Naive thymus-derived CD8-positive, alpha-beta T cell (primary cell): ENCODE data around the gene IGDCC3. TPM values are rescaled to one million over a fixed set of nuclear protein-coding genes. Genes with fewer than 3 reads are reported as not detected.

ENCODE experiments used
- ATAC-seq, 2 donors: fragments of 150-1000 bp; cut with Tn5 transposase in 1 of 2; sonication (Bioruptor Pico), chemical (Tn5 transposase) in 1 of 2; 1 replicate in 1 of 2; 2 replicates in 1 of 2; pipeline ENCODE4 v1.10.0; 2021; ENCODE audit warnings: mild to moderate bottlenecking in 2 of 2, moderate library complexity in 2 of 2
- POLR2A ChIA-PET: fragments of 350-600 bp; sonication (Branson Sonifier 250); formaldehyde crosslinking; loops from one replicate; lab custom pipeline; 2021; ENCODE audit warnings: antibody characterized with exemption; lab: Charles Lee
- DNase-seq, 10 donors: peaks; one replicate each; pipeline versions ENCODE4 v3.0.0 to v3.0.0-alpha.2; 2020 to 2022
- H3K27ac Mint-ChIP-seq, 10 donors: one replicate each; pipeline ENCODE4 v1.8.0; 2020 to 2022; ENCODE audit warnings: mild to moderate bottlenecking in 10 of 10, mixed read lengths in 10 of 10, moderate library complexity in 4 of 10, inconsistent platforms in 1 of 10
- H3K27me3 Mint-ChIP-seq, 5 donors: one replicate each; pipeline ENCODE4 v1.8.0; 2021 to 2022; ENCODE audit warnings: mixed read lengths in 5 of 5
- H3K36me3 Mint-ChIP-seq, 3 donors: one replicate each; pipeline ENCODE4 v1.8.0; 2020 to 2022; ENCODE audit warnings: mixed read lengths in 3 of 3, mild to moderate bottlenecking in 2 of 3, inconsistent platforms in 1 of 3
- H3K4me1 Mint-ChIP-seq, 4 donors: one replicate each; pipeline ENCODE4 v1.8.0; 2021 to 2022; ENCODE audit warnings: mixed read lengths in 4 of 4
- H3K4me3 Mint-ChIP-seq, 10 donors: one replicate each; pipeline ENCODE4 v1.8.0; 2020 to 2022; ENCODE audit warnings: mild to moderate bottlenecking in 10 of 10, mixed read lengths in 10 of 10, moderate library complexity in 6 of 10, inconsistent platforms in 1 of 10
- H3K9me3 Mint-ChIP-seq, 9 donors: one replicate each; pipeline ENCODE4 v1.8.0; 2020 to 2022; ENCODE audit warnings: mixed read lengths in 9 of 9, mild to moderate bottlenecking in 3 of 9, inconsistent platforms in 1 of 9, moderate library complexity in 1 of 9
- polyA plus RNA-seq, 3 donors: library from polyadenylated mRNA; unstranded; fragments of 300-500 nt; fragmentation: Illumina TruSeq; gene quantifications; one replicate each; pipeline ENCODE4 v1.2.3, GENCODE V29; 2021
- total RNA-seq, 8 experiments: library from RNA in 2 of 8; stranded (reverse) in 2 of 8; gene quantifications; one replicate each; pipeline ENCODE4 v1.2.3 and lab custom pipeline; 2021 to 2026

Gene IGDCC3
- total and polyA plus RNA-seq, 5 experiments from 2014 or later: not detected

GRCh38 chr15:65343374-65343981, 34.3 kb downstream of the IGDCC3 start:
- Mint-ChIP-seq H3K4me3 (no peak overlapping the region), H3K27me3 (peaks cover 4 to 23% (median 12%) of the 10 kb centered on the region in 5 donors), H3K36me3 (no peaks in the 10 kb centered on the region), H3K27ac (no peak overlapping the region), H3K4me1 (peaks cover 0 to 5% (median 3%) of the 10 kb centered on the region in 4 donors), H3K9me3 (no peaks in the 10 kb centered on the region)
- DNase-seq (no peak), ATAC-seq (no peak)
- POLR2A ChIA-PET: no interaction called here

GRCh38 chr15:65342493-65342892, 35.3 kb downstream of the IGDCC3 start:
- POLR2A ChIA-PET: no interaction called here
- Mint-ChIP-seq H3K36me3 (no peaks in the 10 kb centered on the region), H3K27ac (no peak overlapping the region), H3K27me3 (peaks cover 4 to 18% (median 9%) of the 10 kb centered on the region in 5 donors), H3K4me3 (no peak overlapping the region), H3K4me1 (peaks cover 0 to 5% (median 3%) of the 10 kb centered on the region in 4 donors), H3K9me3 (no peaks in the 10 kb centered on the region)
- DNase-seq: no peak
- no peak for ATAC-seq

GRCh38 chr15:65339920-65340319, 37.9 kb downstream of the IGDCC3 start:
- POLR2A ChIA-PET: interaction anchor here (0.6 kb wide), 1 partner anchor 21 kb away, joined by 3 read pairs; no protein-coding TSS in a partner anchor

GRCh38 chr15:65339416-65339815, 38.4 kb downstream of the IGDCC3 start:
- Mint-ChIP-seq H3K36me3 (no peaks in the 10 kb centered on the region), H3K4me3 (no peak overlapping the region), H3K4me1 (peaks cover 0 to 5% (median 3%) of the 10 kb centered on the region in 4 donors), H3K27ac (peak overlapping the region in 1 of 10 donors; percentile 26), H3K27me3 (peaks cover 4 to 18% (median 7%) of the 10 kb centered on the region in 5 donors), H3K9me3 (no peaks in the 10 kb centered on the region)
- DNase-seq (no peak), ATAC-seq (no peak)
- POLR2A ChIA-PET: no interaction called here

More at GRCh38 chr15:65339920-65340319, 37.9 kb downstream of the IGDCC3 start:
- Mint-ChIP-seq H3K9me3 (no peaks in the 10 kb centered on the region), H3K36me3 (no peaks in the 10 kb centered on the region), H3K27ac (peak overlapping the region in 1 of 10 donors; percentile 26), H3K27me3 (peaks cover 4 to 18% (median 7%) of the 10 kb centered on the region in 5 donors), H3K4me3 (no peak overlapping the region), H3K4me1 (peaks cover 0 to 5% (median 3%) of the 10 kb centered on the region in 4 donors)
- ATAC-seq (no peak), DNase-seq (no peak)

- H3K9me3 Mint-ChIP-seq: no peaks in the 10 kb centered on the region
- POLR2A ChIA-PET: no interaction called here
- no peak overlapping the region for H3K4me3 Mint-ChIP-seq
- H3K27me3 Mint-ChIP-seq: peaks cover 4 to 18% (median 10%) of the 10 kb centered on the region in 5 donors
- H3K27ac Mint-ChIP-seq: peak overlapping the region in 1 of 10 donors; percentile 78
- DNase-seq (no peak), ATAC-seq (no peak)
- no peaks in the 10 kb centered on the region for H3K36me3 Mint-ChIP-seq
- peaks cover 0 to 5% (median 3%) of the 10 kb centered on the region in 4 donors for H3K4me1 Mint-ChIP-seq
Observed at GRCh38 chr15:65338823-65339222, 39.0 kb downstream of the IGDCC3 start.

GRCh38 chr15:65338366-65338765, 39.4 kb downstream of the IGDCC3 start:
- Mint-ChIP-seq H3K9me3 (no peaks in the 10 kb centered on the region), H3K27ac (peak overlapping the region in 1 of 10 donors; percentile 78), H3K4me3 (no peak overlapping the region), H3K4me1 (peaks cover 0 to 5% (median 3%) of the 10 kb centered on the region in 4 donors), H3K27me3 (peaks cover 4 to 18% (median 10%) of the 10 kb centered on the region in 5 donors), H3K36me3 (no peaks in the 10 kb centered on the region)
- POLR2A ChIA-PET: no interaction called here
- DNase-seq (no peak), ATAC-seq (no peak)

GRCh38 chr15:65337436-65338070, 40.2 kb downstream of the IGDCC3 start:
- H3K27ac Mint-ChIP-seq: peak overlapping the region in 1 of 10 donors; percentile 13
- peaks cover 0 to 5% (median 3%) of the 10 kb centered on the region in 4 donors for H3K4me1 Mint-ChIP-seq
- H3K9me3 Mint-ChIP-seq: no peaks in the 10 kb centered on the region
- H3K4me3 Mint-ChIP-seq: no peak overlapping the region
- no peak for ATAC-seq
- H3K27me3 Mint-ChIP-seq: peaks cover 4 to 18% (median 8%) of the 10 kb centered on the region in 5 donors
- POLR2A ChIA-PET: no interaction called here
- DNase-seq: no peak
- no peaks in the 10 kb centered on the region for H3K36me3 Mint-ChIP-seq

GRCh38 chr15:65336493-65337435, 41.0 kb downstream of the IGDCC3 start:
- DNase-seq (no peak), ATAC-seq (no peak)
- no peak overlapping the region for H3K4me3 Mint-ChIP-seq
- H3K9me3 Mint-ChIP-seq: no peaks in the 10 kb centered on the region
- peak overlapping the region in 2 of 10 donors; percentile 13 to 41 for H3K27ac Mint-ChIP-seq
- H3K27me3 Mint-ChIP-seq: peaks cover 4 to 23% (median 8%) of the 10 kb centered on the region in 5 donors
- POLR2A ChIA-PET: no interaction called here
- no peaks in the 10 kb centered on the region for H3K36me3 Mint-ChIP-seq
- peaks cover 0 to 5% (median 3%) of the 10 kb centered on the region in 4 donors for H3K4me1 Mint-ChIP-seq

- POLR2A ChIA-PET: no interaction called here
- ATAC-seq (no peak), DNase-seq (no peak)
- H3K27me3 Mint-ChIP-seq: peaks cover 4 to 29% (median 8%) of the 10 kb centered on the region in 5 donors
- no peak overlapping the region for H3K27ac Mint-ChIP-seq
- peaks cover 0 to 5% (median 3%) of the 10 kb centered on the region in 4 donors for H3K4me1 Mint-ChIP-seq
- H3K36me3 Mint-ChIP-seq: no peaks in the 10 kb centered on the region
- no peak overlapping the region for H3K4me3 Mint-ChIP-seq
- H3K9me3 Mint-ChIP-seq: no peaks in the 10 kb centered on the region
Observed at GRCh38 chr15:65335278-65336055, 42.3 kb downstream of the IGDCC3 start.

GRCh38 chr15:65334586-65335231, 43.1 kb downstream of the IGDCC3 start:
- Mint-ChIP-seq H3K4me3 (no peak overlapping the region), H3K9me3 (no peaks in the 10 kb centered on the region), H3K36me3 (no peaks in the 10 kb centered on the region), H3K4me1 (peaks cover 0 to 3% (median 2%) of the 10 kb centered on the region in 4 donors), H3K27ac (peak overlapping the region in 1 of 10 donors; percentile 83), H3K27me3 (peaks cover 2 to 21% (median 6%) of the 10 kb centered on the region in 5 donors)
- POLR2A ChIA-PET: no interaction called here
- DNase-seq (no peak), ATAC-seq (no peak)

- H3K27me3 Mint-ChIP-seq: peaks cover 0 to 16% (median 4%) of the 10 kb centered on the region in 5 donors
- no peak overlapping the region for H3K4me3 Mint-ChIP-seq
- H3K27ac Mint-ChIP-seq: no peak overlapping the region
- POLR2A ChIA-PET: no interaction called here
- ATAC-seq (no peak), DNase-seq (no peak)
- H3K4me1 Mint-ChIP-seq: no peaks in the 10 kb centered on the region
- no peaks in the 10 kb centered on the region for H3K36me3 Mint-ChIP-seq
- H3K9me3 Mint-ChIP-seq: no peaks in the 10 kb centered on the region
Observed at GRCh38 chr15:65333856-65334255, 43.9 kb downstream of the IGDCC3 start.
